Liver (tissue), 9 donors: Measurements from ENCODE around the gene KRTAP19-1. TPM values are rescaled to one million over a fixed set of nuclear protein-coding genes. Genes with fewer than 3 reads are reported as not detected.

Source experiments
- DNase-seq: peaks from one replicate; pipeline ENCODE4 v3.0.0-alpha.2; 2017; ENCODE audit warnings: low spot score
- H3K27ac ChIP-seq, 2 donors: one replicate each; pipeline ENCODE4 v1.7.0; 2013; ENCODE audit warnings: inconsistent platforms in 2 of 2, low read length in 2 of 2, control low read depth in 1 of 2, low read depth in 1 of 2, mild to moderate bottlenecking in 1 of 2
- H3K27me3 ChIP-seq, 4 donors: one replicate each; pipeline versions ENCODE4 v1.6.1 to v1.7.0; 2013; ENCODE audit warnings: low read length in 3 of 4, inconsistent platforms in 1 of 4, mild to moderate bottlenecking in 1 of 4, moderate library complexity in 1 of 4; ENCODE audit not compliant: control insufficient read depth in 4 of 4, insufficient read depth in 4 of 4
- H3K36me3 ChIP-seq, 4 donors: one replicate each; pipeline versions ENCODE4 v1.6.1 to v1.7.0; 2013; ENCODE audit warnings: low read length in 3 of 4, mild to moderate bottlenecking in 3 of 4, low read depth in 1 of 4, moderate library complexity in 1 of 4; ENCODE audit not compliant: control insufficient read depth in 4 of 4, insufficient read depth in 3 of 4
- H3K4me1 ChIP-seq, 4 donors: one replicate each; pipeline versions ENCODE4 v1.6.1 to v1.7.0; 2013; ENCODE audit warnings: low read length in 3 of 4, mild to moderate bottlenecking in 3 of 4, moderate library complexity in 1 of 4; ENCODE audit not compliant: control insufficient read depth in 4 of 4, insufficient read depth in 4 of 4
- H3K4me3 ChIP-seq, 3 donors: one replicate each; pipeline versions ENCODE4 v1.6.1 to v1.7.0; 2013; ENCODE audit warnings: low read length in 3 of 3, control low read depth in 1 of 3, low read depth in 1 of 3, mild to moderate bottlenecking in 1 of 3
- H3K9ac ChIP-seq, 2 donors: one replicate each; pipeline ENCODE4 v1.7.0; 2013; ENCODE audit warnings: low read length in 2 of 2, mild to moderate bottlenecking in 2 of 2, moderate library complexity in 2 of 2, control low read depth in 1 of 2, low read depth in 1 of 2
- H3K9me3 ChIP-seq, 4 donors: one replicate each; pipeline versions ENCODE4 v1.6.1 to v1.7.0; 2013; ENCODE audit warnings: low read length in 3 of 4; ENCODE audit not compliant: control insufficient read depth in 4 of 4
- ATF3 ChIP-seq: IDR thresholded peaks from 2 replicates; pipeline ENCODE4 v1.6.1; 2016; ENCODE audit warnings: antibody characterized with exemption
- CTCF ChIP-seq: fragments of 150-350 bp; IDR thresholded peaks from 2 replicates; pipeline ENCODE4 v1.5.1; 2017; ENCODE audit warnings: improper control_type of control experiment, low read depth, low read length; ENCODE audit not compliant: missing input control
- EGR1 ChIP-seq, 2 donors: IDR thresholded peaks; 2 replicates each; pipeline ENCODE4 v1.6.1; 2016 to 2018; ENCODE audit warnings: antibody characterized with exemption in 2 of 2, low read depth in 2 of 2
- FOXA1 ChIP-seq: IDR thresholded peaks from 2 replicates; pipeline ENCODE4 v1.6.1; 2016; ENCODE audit warnings: antibody characterized with exemption
- FOXA2 ChIP-seq: IDR thresholded peaks from 2 replicates; pipeline ENCODE4 v1.6.1; 2016; ENCODE audit warnings: antibody characterized with exemption
- GABPA ChIP-seq, 2 donors: IDR thresholded peaks in 1 of 2; conservative IDR thresholded peaks in 1 of 2; 2 replicates each; pipeline ENCODE4 v1.6.1; 2016; ENCODE audit warnings: antibody characterized with exemption in 2 of 2, mild to moderate bottlenecking in 1 of 2, moderate library complexity in 1 of 2
- HNF4G ChIP-seq: IDR thresholded peaks from 2 replicates; pipeline ENCODE4 v1.6.1; 2016; ENCODE audit warnings: antibody characterized with exemption
- JUND ChIP-seq, 2 donors: IDR thresholded peaks; 2 replicates each; pipeline ENCODE4 v1.6.1; 2016; ENCODE audit warnings: antibody characterized with exemption in 2 of 2
- MAX ChIP-seq: IDR thresholded peaks from 2 replicates; pipeline ENCODE4 v1.6.1; 2016; ENCODE audit warnings: antibody characterized with exemption
- NR2F2 ChIP-seq: IDR thresholded peaks from 2 replicates; pipeline ENCODE4 v1.6.1; 2016; ENCODE audit warnings: antibody characterized with exemption
- RAD21 ChIP-seq, 2 donors: IDR thresholded peaks; 2 replicates each; pipeline ENCODE4 v1.6.1; 2016; ENCODE audit warnings: antibody characterized with exemption in 2 of 2, mild to moderate bottlenecking in 2 of 2
- RXRA ChIP-seq, 2 donors: IDR thresholded peaks; 2 replicates each; pipeline ENCODE4 v1.6.1; 2017 to 2018; ENCODE audit warnings: antibody characterized with exemption in 2 of 2, mild to moderate bottlenecking in 1 of 2
- SP1 ChIP-seq: IDR thresholded peaks from 2 replicates; pipeline ENCODE4 v1.6.1; 2018; ENCODE audit warnings: antibody characterized with exemption, mild to moderate bottlenecking
- TAF1 ChIP-seq: conservative IDR thresholded peaks from 2 replicates; pipeline ENCODE4 v1.6.1; 2016; ENCODE audit warnings: antibody characterized with exemption, mild to moderate bottlenecking
- YY1 ChIP-seq: IDR thresholded peaks from 2 replicates; pipeline ENCODE4 v1.6.1; 2016; ENCODE audit warnings: antibody characterized with exemption, mild to moderate bottlenecking
- WGBS: extraction: QIAGEN DNeasy Blood & Tissue Kit; methylation state at CpG from one replicate; pipeline ENCODE4 v1.1.7; 2013; 5-methylcytosine and 5-hydroxymethylcytosine counted together
- polyA plus RNA-seq, 2 donors: library from polyadenylated mRNA; stranded (reverse) in 1 of 2; unstranded in 1 of 2; fragments of 200-250 nt in 1 of 2; fragments of >200 nt in 1 of 2; fragmentation: Nextera tagmentation in 1 of 2; extraction: Ambion mirVana in 1 of 2; gene quantifications; one replicate each; pipeline versions ENCODE4 v1.2.1 to v1.2.3, GENCODE V29; 2013 to 2015
- total RNA-seq, 2 donors: library from RNA; depleted of rRNA; stranded (reverse); fragments of >200 nt; gene quantifications; one replicate each; pipeline ENCODE4 v1.2.3, GENCODE V29; 2014
- TF ChIP-seq, protein P1 (sequence below): IDR thresholded peaks from 2 replicates; pipeline ENCODE4 v1.6.1; 2016; ENCODE audit warnings: antibody characterized with exemption, mild to moderate bottlenecking
- TF ChIP-seq, protein P2 (sequence below): IDR thresholded peaks from 2 replicates; pipeline ENCODE4 v1.6.1; 2016; ENCODE audit warnings: antibody characterized with exemption
- donor health status: healthy.
- donor health status: healthy.
- donor health status: healthy.
- donor health status: healthy.
- donor health status: healthy.

Gene KRTAP19-1
- total and polyA plus RNA-seq, 4 donors: not detected

GRCh38 chr21:30497065-30497464, 16.9 kb upstream of the KRTAP19-1 start, which contains the start of gene KRTAP19-4 (continued):
- no peak for TF ChIP-seq EGR1 (IDR thresholded peaks at IDR 0.05; ENCODE audit: low read depth in 2 of 2)
- TF ChIP-seq, protein P1, sequence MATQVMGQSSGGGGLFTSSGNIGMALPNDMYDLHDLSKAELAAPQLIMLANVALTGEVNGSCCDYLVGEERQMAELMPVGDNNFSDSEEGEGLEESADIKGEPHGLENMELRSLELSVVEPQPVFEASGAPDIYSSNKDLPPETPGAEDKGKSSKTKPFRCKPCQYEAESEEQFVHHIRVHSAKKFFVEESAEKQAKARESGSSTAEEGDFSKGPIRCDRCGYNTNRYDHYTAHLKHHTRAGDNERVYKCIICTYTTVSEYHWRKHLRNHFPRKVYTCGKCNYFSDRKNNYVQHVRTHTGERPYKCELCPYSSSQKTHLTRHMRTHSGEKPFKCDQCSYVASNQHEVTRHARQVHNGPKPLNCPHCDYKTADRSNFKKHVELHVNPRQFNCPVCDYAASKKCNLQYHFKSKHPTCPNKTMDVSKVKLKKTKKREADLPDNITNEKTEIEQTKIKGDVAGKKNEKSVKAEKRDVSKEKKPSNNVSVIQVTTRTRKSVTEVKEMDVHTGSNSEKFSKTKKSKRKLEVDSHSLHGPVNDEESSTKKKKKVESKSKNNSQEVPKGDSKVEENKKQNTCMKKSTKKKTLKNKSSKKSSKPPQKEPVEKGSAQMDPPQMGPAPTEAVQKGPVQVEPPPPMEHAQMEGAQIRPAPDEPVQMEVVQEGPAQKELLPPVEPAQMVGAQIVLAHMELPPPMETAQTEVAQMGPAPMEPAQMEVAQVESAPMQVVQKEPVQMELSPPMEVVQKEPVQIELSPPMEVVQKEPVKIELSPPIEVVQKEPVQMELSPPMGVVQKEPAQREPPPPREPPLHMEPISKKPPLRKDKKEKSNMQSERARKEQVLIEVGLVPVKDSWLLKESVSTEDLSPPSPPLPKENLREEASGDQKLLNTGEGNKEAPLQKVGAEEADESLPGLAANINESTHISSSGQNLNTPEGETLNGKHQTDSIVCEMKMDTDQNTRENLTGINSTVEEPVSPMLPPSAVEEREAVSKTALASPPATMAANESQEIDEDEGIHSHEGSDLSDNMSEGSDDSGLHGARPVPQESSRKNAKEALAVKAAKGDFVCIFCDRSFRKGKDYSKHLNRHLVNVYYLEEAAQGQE: no peak
- no peak for TF ChIP-seq HNF4G
- TF ChIP-seq YY1: no peak
- TF ChIP-seq RXRA (IDR thresholded peaks at IDR 0.05): no peak

DNA sequence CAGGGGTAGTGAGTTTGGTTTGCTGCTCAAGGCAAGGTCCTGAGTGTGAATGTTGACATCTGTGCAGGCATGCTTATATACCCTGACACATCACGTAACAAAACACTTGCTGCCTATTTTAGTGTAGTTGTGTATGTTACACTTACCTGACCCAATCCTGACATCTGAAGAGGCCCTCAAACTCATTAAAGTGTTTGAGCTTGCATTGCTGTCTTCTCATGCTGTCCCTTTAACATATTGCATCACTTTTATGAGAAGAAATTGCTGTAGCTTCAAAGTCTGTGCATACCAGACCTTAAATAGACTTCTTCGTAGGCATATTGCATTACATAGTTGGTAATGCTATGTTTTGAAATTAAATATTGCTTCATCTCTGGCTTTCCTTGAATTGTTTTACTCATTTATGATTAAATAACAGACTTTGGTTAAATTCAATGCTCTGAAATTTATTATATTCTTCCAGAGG, 11.8 kb upstream of the KRTAP19-1 start, which contains the start of gene KRTAP19-3:
Gene KRTAP19-3, minus strand, starts transcription at position 51 of the 466 bp plus-strand sequence. CDS start 56 bp downstream, outside the sequence.
- DNase-seq: no peak
- 80% methylated on average over 2 of the region's 2 CpGs for WGBS
- H3K4me3 ChIP-seq: no peak within 1 kb of the TSS
- H3K36me3 ChIP-seq: no peaks in the 10 kb centered on the region
- H3K9me3 ChIP-seq: peaks cover 0 to 2% (median 0%) of the 10 kb centered on the region in 4 donors
- H3K27ac ChIP-seq: no peak within 1 kb of the TSS
- TF ChIP-seq FOXA1 (no peak), HNF4G (no peak), GABPA (IDR thresholded peaks at IDR 0.05 in 1 of 2, conservative IDR thresholded peaks at IDR 0.05 in 1 of 2) (no peak), NR2F2 (no peak)
- TF ChIP-seq, protein P1: no peak
- TF ChIP-seq, protein P2, sequence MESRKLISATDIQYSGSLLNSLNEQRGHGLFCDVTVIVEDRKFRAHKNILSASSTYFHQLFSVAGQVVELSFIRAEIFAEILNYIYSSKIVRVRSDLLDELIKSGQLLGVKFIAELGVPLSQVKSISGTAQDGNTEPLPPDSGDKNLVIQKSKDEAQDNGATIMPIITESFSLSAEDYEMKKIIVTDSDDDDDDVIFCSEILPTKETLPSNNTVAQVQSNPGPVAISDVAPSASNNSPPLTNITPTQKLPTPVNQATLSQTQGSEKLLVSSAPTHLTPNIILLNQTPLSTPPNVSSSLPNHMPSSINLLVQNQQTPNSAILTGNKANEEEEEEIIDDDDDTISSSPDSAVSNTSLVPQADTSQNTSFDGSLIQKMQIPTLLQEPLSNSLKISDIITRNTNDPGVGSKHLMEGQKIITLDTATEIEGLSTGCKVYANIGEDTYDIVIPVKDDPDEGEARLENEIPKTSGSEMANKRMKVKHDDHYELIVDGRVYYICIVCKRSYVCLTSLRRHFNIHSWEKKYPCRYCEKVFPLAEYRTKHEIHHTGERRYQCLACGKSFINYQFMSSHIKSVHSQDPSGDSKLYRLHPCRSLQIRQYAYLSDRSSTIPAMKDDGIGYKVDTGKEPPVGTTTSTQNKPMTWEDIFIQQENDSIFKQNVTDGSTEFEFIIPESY: no peak
- no peak within 1 kb of the TSS for H3K9ac ChIP-seq
- H3K27me3 ChIP-seq: no peaks in the 10 kb centered on the region
- no peaks in the 10 kb centered on the region for H3K4me1 ChIP-seq

DNA sequence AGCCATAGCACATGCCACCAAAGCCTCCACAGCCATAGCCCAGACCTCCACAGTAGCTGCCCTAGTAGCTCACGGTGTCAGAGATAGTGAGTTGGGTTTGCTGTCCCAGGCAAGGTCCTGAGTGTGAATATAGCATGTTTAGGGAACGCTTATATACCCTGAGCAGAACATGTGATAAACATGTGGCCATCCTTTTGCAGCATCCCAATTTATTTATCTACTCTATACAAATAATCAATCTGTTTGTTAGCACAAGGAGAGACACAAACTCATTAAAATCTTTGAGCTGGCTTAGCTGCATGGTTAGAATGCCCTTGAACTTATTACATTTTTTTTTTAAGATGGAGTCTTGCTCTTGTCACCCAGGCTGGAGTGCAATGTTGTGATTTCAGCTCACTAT, 7.2 kb upstream of the KRTAP19-1 start, which contains the start of gene KRTAP19-2:
Gene KRTAP19-2, minus strand, starts transcription at position 101 of the 400 bp plus-strand sequence. Its CDS starts 88 bp downstream, at position 13.
- H3K27ac ChIP-seq: no peak within 1 kb of the TSS
- no peaks in the 10 kb centered on the region for H3K27me3 ChIP-seq
- WGBS: 77% methylated on average over 2 of the region's 2 CpGs
- H3K9me3 ChIP-seq: peaks cover 0 to 2% (median under 1%) of the 10 kb centered on the region in 4 donors
- no peaks in the 10 kb centered on the region for H3K36me3 ChIP-seq
- no peak within 1 kb of the TSS for H3K4me3 ChIP-seq
- no peak for TF ChIP-seq MAX
- no peak for TF ChIP-seq GABPA (IDR thresholded peaks at IDR 0.05 in 1 of 2, conservative IDR thresholded peaks at IDR 0.05 in 1 of 2)
- no peak for TF ChIP-seq YY1
- no peak for TF ChIP-seq FOXA2
- no peak for TF ChIP-seq JUND (IDR thresholded peaks at IDR 0.05)
- TF ChIP-seq EGR1 (IDR thresholded peaks at IDR 0.05; ENCODE audit: low read depth in 2 of 2): no peak
- no peak for TF ChIP-seq NR2F2
- TF ChIP-seq RAD21 (IDR thresholded peaks at IDR 0.05): no peak
- no peak for TF ChIP-seq TAF1
- no peak for TF ChIP-seq CTCF
- no peak for TF ChIP-seq RXRA (IDR thresholded peaks at IDR 0.05)
- TF ChIP-seq SP1: no peak
- no peak for TF ChIP-seq ATF3
- no peak for DNase-seq
- H3K9ac ChIP-seq: no peak within 1 kb of the TSS
- H3K4me1 ChIP-seq: no peaks in the 10 kb centered on the region
